ENCODE data around the gene ZNF827. TPM values are rescaled to one million over a fixed set of nuclear protein-coding genes. Genes with fewer than 3 reads are reported as not detected.
A peak's percentile ranks its signal among the peaks of the same experiment; 100 is the strongest.

ZNF827 gene
- total RNA-seq, 1 experiment from 2014 or later, result 9.8 TPM

GRCh38 chr4:145954924-145955339 is 16.3 kb upstream of the ZNF827 start:
- peaks cover 24% of the 10 kb centered on the region for H3K4me1 ChIP-seq (ENCODE audit: insufficient read depth, low read length)
- H4K20me1 ChIP-seq (ENCODE audit: low read length), result no peaks in the 10 kb centered on the region
- no peaks in the 10 kb centered on the region for H3K9me3 ChIP-seq (ENCODE audit: low read length)
- ChIA-PET CTCF (no interaction called here), POLR2A (ENCODE audit: unreplicated experiment) (interaction anchor here (0.6 kb wide), 1 partner anchor 155 kb away, joined by 3 read pairs; no protein-coding TSS in a partner anchor)
- no peaks in the 10 kb centered on the region for H3K27me3 ChIP-seq (ENCODE audit: low read length)
- no TSS peak for BruUV-seq (replicated peaks)
- 0 out of 2 replicates have a peak overlapping the region, but pooled peaks have one; percentile 15 for H2AFZ ChIP-seq (ENCODE audit: low read length)
- no peak overlapping the region for H3K9ac ChIP-seq (ENCODE audit: low read length)
- no peaks in the 10 kb centered on the region for H3K9me2 ChIP-seq (replicated peaks; ENCODE audit: low read length)
- H3K79me2 ChIP-seq (ENCODE audit: low read length), result no peaks in the 10 kb centered on the region
- no peaks in the 10 kb centered on the region for H3F3A ChIP-seq (ENCODE audit: low read length, unreplicated experiment)
- peak; percentile 92 for ATAC-seq
- DNase-seq, result peak; percentile 99
- peak overlapping the region; percentile 62 for H3K4me2 ChIP-seq (ENCODE audit: low read length)
- H3K4me3 ChIP-seq (ENCODE audit: low read length), result peak overlapping the region; percentile 15; the same call in 1 of the 2 replicates
- H3K36me3 ChIP-seq (ENCODE audit: low read depth, low read length), result no peaks in the 10 kb centered on the region
- intact Hi-C loops (cut with micrococcal nuclease), result loop anchor here (10.0 kb wide), 1 partner anchor 960 kb away; no protein-coding TSS in a partner anchor
- peak overlapping the region; percentile 33; the same call in 1 of the 2 replicates for H3K27ac ChIP-seq (ENCODE audit: low read length)
- TF ChIP-seq EZH2 (IDR thresholded peaks at IDR 0.05; ENCODE audit: low read length, unreplicated experiment), result no peak
- TF ChIP-seq, protein P1, sequence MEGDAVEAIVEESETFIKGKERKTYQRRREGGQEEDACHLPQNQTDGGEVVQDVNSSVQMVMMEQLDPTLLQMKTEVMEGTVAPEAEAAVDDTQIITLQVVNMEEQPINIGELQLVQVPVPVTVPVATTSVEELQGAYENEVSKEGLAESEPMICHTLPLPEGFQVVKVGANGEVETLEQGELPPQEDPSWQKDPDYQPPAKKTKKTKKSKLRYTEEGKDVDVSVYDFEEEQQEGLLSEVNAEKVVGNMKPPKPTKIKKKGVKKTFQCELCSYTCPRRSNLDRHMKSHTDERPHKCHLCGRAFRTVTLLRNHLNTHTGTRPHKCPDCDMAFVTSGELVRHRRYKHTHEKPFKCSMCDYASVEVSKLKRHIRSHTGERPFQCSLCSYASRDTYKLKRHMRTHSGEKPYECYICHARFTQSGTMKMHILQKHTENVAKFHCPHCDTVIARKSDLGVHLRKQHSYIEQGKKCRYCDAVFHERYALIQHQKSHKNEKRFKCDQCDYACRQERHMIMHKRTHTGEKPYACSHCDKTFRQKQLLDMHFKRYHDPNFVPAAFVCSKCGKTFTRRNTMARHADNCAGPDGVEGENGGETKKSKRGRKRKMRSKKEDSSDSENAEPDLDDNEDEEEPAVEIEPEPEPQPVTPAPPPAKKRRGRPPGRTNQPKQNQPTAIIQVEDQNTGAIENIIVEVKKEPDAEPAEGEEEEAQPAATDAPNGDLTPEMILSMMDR (conservative IDR thresholded peaks at IDR 0.05; ENCODE audit: low read depth, low read length), result no peak
- TF ChIP-seq EZH2phosphoT487 (IDR thresholded peaks at IDR 0.05; ENCODE audit: borderline replicate concordance, low read length), result no peak

DNA sequence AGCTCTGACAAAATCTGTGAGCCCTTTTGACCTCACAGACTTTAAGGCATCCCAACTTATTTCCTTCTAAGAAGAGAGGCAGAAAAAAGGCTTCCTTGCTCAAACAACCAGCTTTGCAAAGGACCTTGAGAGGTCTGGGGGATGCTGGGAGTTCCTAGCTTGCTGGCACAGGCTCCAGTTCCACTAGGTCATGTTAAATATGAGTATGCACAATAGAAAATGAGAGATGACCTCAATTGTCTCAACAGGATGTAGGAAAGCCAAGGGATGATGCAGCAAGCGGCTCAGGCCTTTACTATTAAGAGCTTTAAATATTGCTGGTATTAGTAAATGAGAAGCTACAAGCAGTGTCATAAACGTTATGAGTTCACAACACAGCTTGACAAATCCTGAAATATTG is 13.3 kb upstream of the ZNF827 start:
- H3K4me2 ChIP-seq (ENCODE audit: low read length), result no peak overlapping the region
- TF ChIP-seq, protein P1 (conservative IDR thresholded peaks at IDR 0.05; ENCODE audit: low read depth, low read length), result no peak
- no peak for TF ChIP-seq EZH2 (IDR thresholded peaks at IDR 0.05; ENCODE audit: low read length, unreplicated experiment)
- TF ChIP-seq EZH2phosphoT487 (IDR thresholded peaks at IDR 0.05; ENCODE audit: borderline replicate concordance, low read length), result no peak
- no peaks in the 10 kb centered on the region for H3K36me3 ChIP-seq (ENCODE audit: low read depth, low read length)
- H3K27me3 ChIP-seq (ENCODE audit: low read length), result no peaks in the 10 kb centered on the region
- no peaks in the 10 kb centered on the region for H3F3A ChIP-seq (ENCODE audit: low read length, unreplicated experiment)
- no peak for DNase-seq
- intact Hi-C loops (cut with micrococcal nuclease), result loop anchor here (10.0 kb wide), 1 partner anchor 963 kb away; no protein-coding TSS in a partner anchor
- H3K4me3 ChIP-seq (ENCODE audit: low read length), result no peak overlapping the region
- BruUV-seq (replicated peaks), result no TSS peak
- H4K20me1 ChIP-seq (ENCODE audit: low read length), result no peaks in the 10 kb centered on the region
- no peaks in the 10 kb centered on the region for H3K9me2 ChIP-seq (replicated peaks; ENCODE audit: low read length)
- H3K27ac ChIP-seq (ENCODE audit: low read length), result no peak overlapping the region
- ChIA-PET CTCF (interaction anchor here (0.6 kb wide), 1 partner anchor 61 kb away, joined by 3 read pairs; no protein-coding TSS in a partner anchor), POLR2A (ENCODE audit: unreplicated experiment) (interaction anchor here (0.5 kb wide), 1 partner anchor 747 kb away, joined by 3 read pairs; no protein-coding TSS in a partner anchor)
- H3K9ac ChIP-seq (ENCODE audit: low read length), result no peak overlapping the region
- no peaks in the 10 kb centered on the region for H3K79me2 ChIP-seq (ENCODE audit: low read length)
- peaks cover 22% of the 10 kb centered on the region for H3K4me1 ChIP-seq (ENCODE audit: insufficient read depth, low read length)
- no peak overlapping the region for H2AFZ ChIP-seq (ENCODE audit: low read length)
- no peak for ATAC-seq
- no peaks in the 10 kb centered on the region for H3K9me3 ChIP-seq (ENCODE audit: low read length)

DNA sequence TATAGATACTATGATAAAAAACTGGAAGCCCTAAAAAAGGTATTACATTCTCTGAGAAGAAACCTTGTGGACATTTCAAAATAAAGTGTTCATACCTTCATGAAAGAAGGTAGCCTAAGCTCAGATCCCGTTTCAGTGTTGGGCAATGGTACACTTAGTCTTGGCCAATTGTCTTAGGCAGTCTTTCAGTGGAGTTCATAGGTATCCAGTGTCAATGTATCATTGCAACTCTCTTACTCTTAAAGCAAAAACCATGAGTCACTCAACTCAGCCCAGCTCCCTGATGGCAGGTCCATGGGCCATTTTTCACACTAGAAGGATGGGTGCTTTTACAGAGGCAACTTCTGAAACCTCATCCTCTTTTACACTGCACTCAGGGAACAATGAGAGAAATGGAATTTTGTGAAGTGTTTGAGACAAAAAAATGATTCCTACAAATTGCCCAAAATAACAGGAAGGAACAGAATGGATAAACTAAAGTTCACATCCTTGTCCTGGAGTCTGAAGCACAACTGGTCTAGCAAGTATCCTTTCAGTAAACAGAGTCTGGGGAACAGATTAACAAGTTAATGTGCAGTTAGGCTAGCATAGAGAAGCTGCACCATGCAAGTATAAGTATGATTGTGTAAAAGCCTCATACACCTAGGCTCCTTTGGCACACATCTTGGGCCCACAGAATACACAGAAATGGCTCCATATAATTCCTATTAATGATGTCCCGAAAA is 7.0 kb upstream of the ZNF827 start:
- Histone ChIP-seq H3F3A (ENCODE audit: low read length, unreplicated experiment) (no peaks in the 10 kb centered on the region), H3K79me2 (ENCODE audit: low read length) (no peaks in the 10 kb centered on the region), H3K9me3 (ENCODE audit: low read length) (no peaks in the 10 kb centered on the region), H2AFZ (ENCODE audit: low read length) (no peak overlapping the region), H3K4me1 (ENCODE audit: insufficient read depth, low read length) (peaks cover 12% of the 10 kb centered on the region), H3K4me2 (ENCODE audit: low read length) (no peak overlapping the region), H3K4me3 (ENCODE audit: low read length) (no peak overlapping the region), H3K27me3 (ENCODE audit: low read length) (no peaks in the 10 kb centered on the region), H3K36me3 (ENCODE audit: low read depth, low read length) (no peaks in the 10 kb centered on the region), H3K9ac (ENCODE audit: low read length) (no peak overlapping the region), H4K20me1 (ENCODE audit: low read length) (no peaks in the 10 kb centered on the region), H3K9me2 (replicated peaks; ENCODE audit: low read length) (no peaks in the 10 kb centered on the region), H3K27ac (ENCODE audit: low read length) (no peak overlapping the region)
- TF ChIP-seq, protein P1 (conservative IDR thresholded peaks at IDR 0.05; ENCODE audit: low read depth, low read length), result no peak
- no peak for TF ChIP-seq EZH2phosphoT487 (IDR thresholded peaks at IDR 0.05; ENCODE audit: borderline replicate concordance, low read length)
- no peak for TF ChIP-seq EZH2 (IDR thresholded peaks at IDR 0.05; ENCODE audit: low read length, unreplicated experiment)
- peak; percentile 60 for DNase-seq
- BruUV-seq (replicated peaks), result no TSS peak
- CTCF ChIA-PET, result no interaction called here
- POLR2A ChIA-PET (ENCODE audit: unreplicated experiment), result interaction anchor here (0.6 kb wide), 1 partner anchor 1595 kb away, joined by 3 read pairs; no protein-coding TSS in a partner anchor
- ATAC-seq, result peak; percentile 71
- intact Hi-C loops (cut with micrococcal nuclease), result no loop called here

Data from PC-3 (cell line).